GM21367 (cell line): ENCODE data around the gene HTR3A.

Source experiments
- ATAC-seq: cut with Tn5 transposase; IDR thresholded peaks from one replicate; pipeline ENCODE4 v1.9.1; 2021; ENCODE audit not compliant: unreplicated experiment

HTR3A gene

DNA sequence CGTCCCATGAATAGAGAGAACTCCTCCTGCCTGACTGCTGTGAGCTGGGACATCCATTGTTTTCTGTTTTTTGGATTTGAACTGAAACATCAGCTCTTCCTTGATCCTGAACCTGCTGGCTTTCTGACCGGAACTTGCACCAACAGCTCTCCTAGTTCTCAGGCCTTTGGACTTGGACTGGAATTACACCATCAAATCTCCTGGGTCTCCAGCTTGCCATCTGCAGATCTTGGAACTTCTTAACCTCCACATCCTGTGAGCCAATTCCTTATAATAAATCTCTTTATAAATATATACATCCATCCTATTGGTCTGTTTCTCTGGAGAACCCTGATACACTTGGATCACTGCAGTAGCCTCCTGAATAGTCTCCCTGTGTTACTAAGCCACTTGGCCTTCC, 42.1 kb downstream of the HTR3A start:
- ATAC-seq = no peak

DNA sequence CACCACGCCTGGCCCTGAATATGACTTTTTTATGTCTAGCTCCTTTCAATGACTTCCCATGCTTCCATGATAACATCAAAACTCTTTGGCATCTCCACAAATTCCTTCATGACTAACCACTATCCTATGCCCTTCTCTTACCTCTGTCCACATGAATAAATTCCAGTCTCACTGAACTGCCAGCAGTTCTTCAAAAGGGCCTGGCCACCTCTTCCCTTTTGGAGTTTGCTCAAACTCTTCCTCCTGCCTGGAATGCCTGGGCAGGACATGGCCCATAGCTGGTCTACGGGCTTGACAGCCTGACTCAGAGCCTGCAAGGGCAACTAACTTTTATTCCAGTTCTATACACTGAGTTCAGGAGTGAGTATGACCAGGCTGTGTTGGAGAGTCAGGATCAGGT, 42.8 kb downstream of the HTR3A start:
- ATAC-seq = no peak

GRCh38 chr11:114019046-114019445, 44.1 kb downstream of the HTR3A start:
- no peak for ATAC-seq

DNA sequence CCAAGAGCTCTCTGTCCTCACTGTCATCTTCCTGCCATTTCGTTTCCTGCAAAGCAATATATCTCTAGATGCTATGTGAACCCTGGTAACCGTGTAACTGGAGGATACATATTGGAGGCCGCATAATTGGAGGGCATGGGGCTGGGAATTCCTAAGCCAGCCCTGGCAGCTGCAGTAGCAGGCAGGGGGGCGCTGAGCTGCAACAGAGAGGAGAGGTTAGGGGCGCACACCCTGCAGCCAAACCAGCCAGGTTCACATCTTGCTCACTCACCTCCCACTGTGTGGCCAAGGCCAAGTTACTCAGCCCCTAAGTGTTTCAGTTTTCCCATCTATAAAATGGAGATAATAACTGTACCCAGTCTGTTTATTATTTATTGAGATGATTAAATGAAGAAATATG, 44.7 kb downstream of the HTR3A start:
- no peak for ATAC-seq

DNA sequence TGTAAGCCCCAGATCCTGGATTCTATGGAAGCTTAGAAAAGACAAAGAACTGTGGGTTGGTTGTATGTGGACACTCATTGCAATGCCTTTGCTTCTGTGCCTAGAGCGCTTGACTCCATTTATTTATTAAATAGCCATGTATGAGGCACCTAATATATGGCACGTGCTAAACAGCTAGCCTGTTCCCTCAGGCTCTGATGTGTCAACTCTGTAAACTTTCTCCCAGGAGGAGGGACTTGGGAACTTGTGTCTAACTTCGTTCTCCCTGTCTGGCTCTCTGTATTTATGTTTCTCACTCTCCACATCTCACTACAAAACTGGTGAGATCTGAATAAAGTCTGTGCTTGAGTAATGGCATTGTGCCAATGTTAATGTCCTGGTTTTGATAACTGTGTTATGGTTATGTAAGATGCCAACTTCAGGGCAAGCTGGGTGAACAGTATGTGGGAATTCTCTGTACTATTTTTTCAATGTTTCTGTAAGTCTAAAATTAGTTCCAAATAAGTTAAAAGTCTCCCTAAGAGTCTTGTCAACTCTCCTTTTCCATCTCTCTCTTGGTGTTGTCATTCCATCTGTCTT, 50.5 kb downstream of the HTR3A start:
- no peak for ATAC-seq

GRCh38 chr11:114026355-114026754, 51.4 kb downstream of the HTR3A start:
- no peak for ATAC-seq

DNA sequence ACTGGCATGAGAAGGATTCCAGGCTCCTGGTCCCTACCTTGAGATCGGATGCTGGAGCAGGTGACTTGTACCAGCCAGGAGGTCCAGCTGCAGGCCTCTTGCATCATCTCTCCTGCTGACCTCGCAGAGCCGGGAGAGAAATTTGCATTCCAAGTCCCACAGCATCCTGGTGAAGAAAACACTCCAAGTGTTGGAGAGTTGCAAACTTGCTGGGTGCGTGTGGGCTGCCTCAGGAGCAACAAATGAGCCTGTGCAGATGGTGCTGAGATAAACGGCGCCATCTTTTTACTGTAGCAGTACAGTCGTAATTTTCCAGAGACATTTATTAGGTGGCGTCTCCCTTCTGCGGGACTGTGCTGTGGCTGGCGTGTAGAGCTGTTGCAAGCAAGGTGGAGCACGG, 52.5 kb downstream of the HTR3A start:
- ATAC-seq = no peak

- no peak for ATAC-seq
Observed at GRCh38 chr11:114027926-114028325, 53.0 kb downstream of the HTR3A start.

GRCh38 chr11:114031246-114031966, 56.5 kb downstream of the HTR3A start:
- ATAC-seq = no peak

DNA sequence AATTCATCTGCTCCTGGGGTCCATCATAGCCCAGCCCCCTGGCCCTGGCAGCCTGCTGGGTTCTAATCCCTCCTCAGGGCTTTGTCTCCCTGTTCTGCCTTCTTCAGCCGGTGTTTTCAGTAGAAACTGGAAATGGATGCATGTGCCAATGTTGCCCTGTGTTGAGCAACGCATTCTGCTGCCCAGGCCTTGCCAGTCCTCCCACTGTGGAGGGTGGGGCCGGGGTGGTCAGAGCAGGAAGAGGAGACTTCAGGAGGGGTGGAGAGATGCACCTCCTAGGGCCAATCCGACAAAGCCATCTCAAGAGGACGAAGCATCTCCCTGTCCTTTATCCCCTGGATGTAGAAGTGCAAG, 57.0 kb downstream of the HTR3A start:
- ATAC-seq = no peak

DNA sequence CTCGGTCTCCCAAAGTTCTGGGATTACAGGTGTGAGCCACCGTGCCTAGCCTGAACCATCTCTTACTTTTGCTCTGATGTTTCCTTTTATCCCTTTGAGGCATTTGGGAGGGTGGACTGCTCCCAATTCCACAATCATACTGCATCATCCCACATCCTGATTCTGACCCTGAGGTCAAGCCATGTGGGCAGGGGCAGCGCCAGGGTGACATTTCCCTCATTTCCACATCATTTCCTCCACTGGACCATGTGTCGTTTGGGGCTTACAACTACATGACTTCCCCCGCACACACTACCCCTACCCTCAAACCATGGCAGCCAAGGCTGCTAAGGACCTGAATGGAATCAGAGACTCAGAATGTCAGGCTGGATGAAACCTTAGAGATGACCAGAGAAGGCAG, 58.2 kb downstream of the HTR3A start:
- no peak for ATAC-seq

DNA sequence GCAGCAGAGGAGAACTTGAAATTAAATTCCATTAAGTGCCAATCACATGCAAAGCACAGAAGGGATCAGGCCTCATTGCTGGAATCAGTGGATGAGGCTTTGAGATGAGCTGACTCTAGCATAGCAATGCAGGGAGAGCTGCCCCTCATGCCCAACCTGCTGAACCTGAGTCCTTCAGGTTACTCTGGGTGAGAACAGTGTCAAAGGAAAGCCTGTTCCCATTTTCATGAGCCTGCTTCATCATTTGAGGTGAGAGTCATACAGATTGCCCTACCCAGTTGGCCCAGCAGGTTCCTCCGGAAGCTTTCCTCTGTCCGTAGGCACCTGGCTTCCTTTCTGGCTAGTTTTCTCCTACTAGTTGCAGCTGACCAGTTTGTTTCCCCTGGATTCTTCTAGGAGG, 58.7 kb downstream of the HTR3A start:
- no peak for ATAC-seq

GRCh38 chr11:114034956-114035355, 60.0 kb downstream of the HTR3A start:
- ATAC-seq = no peak

DNA sequence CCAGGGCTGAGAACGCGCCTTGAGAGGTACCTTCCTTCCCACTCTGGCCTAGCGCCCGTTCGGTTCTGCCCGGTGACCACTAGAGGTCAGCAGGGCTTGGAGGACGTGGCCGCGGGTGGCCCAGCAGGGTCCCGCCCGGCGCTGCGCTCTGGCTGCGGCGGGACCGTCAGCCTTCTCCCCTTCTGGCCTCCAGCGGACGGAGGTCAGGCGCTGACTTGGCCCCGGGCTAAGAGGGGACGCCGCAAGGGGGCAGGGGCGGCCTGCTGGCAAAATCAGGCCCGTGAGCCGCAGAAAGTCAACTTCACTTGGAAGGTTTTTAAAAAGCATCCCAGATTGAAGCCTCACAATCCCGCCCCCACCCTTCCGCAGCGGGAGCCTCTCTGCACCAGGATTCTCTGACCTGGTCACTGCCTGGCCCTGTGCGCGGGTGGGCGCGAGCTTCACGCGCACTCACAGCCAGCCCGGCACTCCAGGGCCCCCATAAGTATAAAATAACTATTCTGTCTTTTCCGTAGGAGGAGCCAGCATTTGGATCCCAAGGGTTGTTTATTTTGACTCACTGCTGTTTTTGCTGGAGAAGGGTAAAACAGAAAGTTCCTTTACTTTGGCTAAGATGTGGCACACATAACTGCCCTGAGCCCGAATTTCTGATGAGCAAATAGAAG, 61.4 kb downstream of the HTR3A start:
- ATAC-seq = no peak

DNA sequence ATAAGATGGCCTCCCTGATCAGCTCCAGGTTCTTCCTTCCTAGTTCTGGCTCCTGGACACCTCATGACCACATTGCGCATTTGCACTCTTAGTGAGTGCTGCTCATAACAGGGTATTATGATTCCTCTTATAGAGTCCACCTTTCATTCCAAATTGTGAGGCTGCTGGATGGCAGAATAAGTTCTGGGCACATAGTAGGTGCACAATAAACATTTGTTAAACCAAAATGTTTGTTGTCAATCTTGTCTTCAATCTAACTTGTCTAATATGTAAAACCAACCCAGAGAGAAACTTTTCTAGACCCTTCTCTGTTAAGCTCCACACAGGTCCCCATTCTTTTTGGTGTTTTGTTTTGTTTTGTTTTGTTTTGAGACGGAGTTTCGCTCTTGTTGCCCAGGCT, 62.0 kb downstream of the HTR3A start:
- no peak for ATAC-seq

DNA sequence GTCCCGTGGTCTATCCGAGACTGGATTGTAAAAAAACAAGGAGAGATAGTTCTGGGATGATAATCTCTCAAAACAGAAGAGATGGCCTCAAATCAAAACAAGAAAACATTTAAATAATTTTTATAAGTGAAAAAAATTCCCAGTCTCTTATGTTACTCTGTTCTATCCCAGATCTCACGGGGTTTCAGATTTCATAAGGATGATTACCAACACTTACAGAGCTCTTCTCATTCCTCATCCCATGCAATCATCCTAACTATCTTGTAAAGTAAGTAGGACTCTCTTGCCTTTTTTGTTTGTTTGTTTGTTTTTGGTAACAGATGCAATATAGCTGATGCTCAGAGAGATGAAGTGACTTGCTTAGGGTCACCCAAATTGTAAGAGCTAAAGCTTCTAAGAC, 64.6 kb downstream of the HTR3A start:
- ATAC-seq = no peak
